Upper lobe of left lung (tissue), 6 donors: Measurements from ENCODE around the gene PLIN3. TPM values are rescaled to one million over a fixed set of nuclear protein-coding genes. Genes with fewer than 3 reads are reported as not detected.
"Not testable (repeated sequence)": the region's sequence is repeated elsewhere in the genome, so short reads cannot be mapped to it uniquely, and the experiment has no call there.

Experiments used
- ATAC-seq, 2 donors: fragments of 200-7000 bp; cut with Tn5 transposase; one replicate each; pipeline ENCODE4 v1.9.1; 2022; ENCODE audit warnings: mild to moderate bottlenecking in 2 of 2, moderate library complexity in 2 of 2; ENCODE audit not compliant: low FRiP score in 2 of 2
- DNase-seq, 2 donors: peaks; one replicate each; pipeline ENCODE4 v3.0.0-alpha.2; 2019 to 2020
- H3K27ac ChIP-seq, 4 donors: fragments of 200-600 bp; sonication (generic); one replicate each; pipeline ENCODE4 v1.5.1; 2016 to 2019
- H3K27me3 ChIP-seq, 4 donors: fragments of 200-600 bp; sonication (generic); one replicate each; pipeline ENCODE4 v1.5.1; 2017 to 2019
- H3K36me3 ChIP-seq, 4 donors: fragments of 200-600 bp; sonication (generic); one replicate each; pipeline ENCODE4 v1.5.1; 2016 to 2019
- H3K4me1 ChIP-seq, 4 donors: fragments of 200-600 bp; sonication (generic); one replicate each; pipeline ENCODE4 v1.5.1; 2018 to 2019
- H3K4me3 ChIP-seq, 4 donors: fragments of 200-600 bp; sonication (generic); one replicate each; pipeline ENCODE4 v1.5.1; 2017 to 2019; ENCODE audit warnings: mild to moderate bottlenecking in 2 of 4, moderate library complexity in 1 of 4
- H3K9me3 ChIP-seq, 4 donors: fragments of 200-600 bp; sonication (generic); one replicate each; pipeline ENCODE4 v1.5.1; 2018 to 2019
- EP300 ChIP-seq, 4 donors: sonication (generic); formaldehyde crosslinking; IDR thresholded peaks; one replicate each; pipeline ENCODE4 v1.5.1; 2017; ENCODE audit warnings: antibody characterized with exemption in 4 of 4, control low read depth in 2 of 4
- POLR2A ChIP-seq, 4 donors: fragments of 450-650 bp; IDR thresholded peaks; one replicate each; pipeline ENCODE4 v1.5.1; 2016 to 2017; ENCODE audit warnings: antibody characterized with exemption in 4 of 4, mild to moderate bottlenecking in 2 of 4
- POLR2AphosphoS5 ChIP-seq, 2 donors: sonication (generic); formaldehyde crosslinking; IDR thresholded peaks; one replicate each; pipeline ENCODE4 v1.5.1; 2017; ENCODE audit warnings: antibody characterized with exemption in 2 of 2
- WGBS, 2 donors: methylation state at CpG; one replicate each; pipeline ENCODE4 v1.1.5; 2017 to 2018; 5-methylcytosine and 5-hydroxymethylcytosine counted together
- total RNA-seq, 6 donors: library from RNA; depleted of rRNA in 4 of 6; stranded (reverse); fragments of >200 nt in 4 of 6; gene quantifications; one replicate each; pipeline versions ENCODE4 v1.1.0 to v1.2.1, GENCODE V29; 2016 to 2021
- TF ChIP-seq, protein P1 (sequence below), 6 experiments: fragments of 450-650 bp in 4 of 6; fragments of 200-600 bp in 2 of 6; sonication (generic) in 2 of 6; IDR thresholded peaks; one replicate each; pipeline ENCODE4 v1.5.1; 2016 to 2019; ENCODE audit warnings: antibody characterized with exemption in 6 of 6
- donor health status: DM: no; HTN: no; CAD: no; lungs with moderate emphysema.
- donor health status: DM: no; HTN: yes; CAD: no; lungs with severe emphysema.

The PLIN3 gene
- total RNA-seq, 6 donors from 2014 or later, result 29.3 to 55.1 (median 38.4) TPM

DNA sequence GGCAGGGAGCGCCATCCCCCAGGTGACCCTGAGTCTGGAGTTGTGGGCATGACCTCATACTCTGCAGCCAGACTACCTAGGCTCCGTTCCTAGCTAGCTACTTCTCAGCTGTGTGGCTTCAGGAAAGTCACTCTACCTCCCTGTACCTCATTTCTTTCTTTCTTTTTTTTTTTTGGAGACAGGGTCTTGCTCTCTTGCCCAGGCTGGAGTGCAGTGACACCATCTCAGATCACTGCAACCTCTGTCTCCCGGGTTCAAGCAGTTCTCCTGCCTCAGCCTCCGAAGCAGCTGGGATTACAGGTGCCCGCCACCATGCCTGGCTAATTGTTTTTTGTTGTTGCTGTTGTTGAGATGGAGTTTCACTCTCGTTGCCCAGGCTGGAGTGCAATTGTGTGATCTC is 15.0 kb downstream of the PLIN3 start:
- H3K27me3 ChIP-seq, result no peaks in the 10 kb centered on the region
- H3K27ac ChIP-seq, result no peak overlapping the region
- no peak overlapping the region for H3K4me3 ChIP-seq
- TF ChIP-seq POLR2AphosphoS5 (IDR thresholded peaks at IDR 0.05) (no peak), POLR2A (IDR thresholded peaks at IDR 0.05) (no peak), EP300 (IDR thresholded peaks at IDR 0.05) (no peak)
- TF ChIP-seq, protein P1, sequence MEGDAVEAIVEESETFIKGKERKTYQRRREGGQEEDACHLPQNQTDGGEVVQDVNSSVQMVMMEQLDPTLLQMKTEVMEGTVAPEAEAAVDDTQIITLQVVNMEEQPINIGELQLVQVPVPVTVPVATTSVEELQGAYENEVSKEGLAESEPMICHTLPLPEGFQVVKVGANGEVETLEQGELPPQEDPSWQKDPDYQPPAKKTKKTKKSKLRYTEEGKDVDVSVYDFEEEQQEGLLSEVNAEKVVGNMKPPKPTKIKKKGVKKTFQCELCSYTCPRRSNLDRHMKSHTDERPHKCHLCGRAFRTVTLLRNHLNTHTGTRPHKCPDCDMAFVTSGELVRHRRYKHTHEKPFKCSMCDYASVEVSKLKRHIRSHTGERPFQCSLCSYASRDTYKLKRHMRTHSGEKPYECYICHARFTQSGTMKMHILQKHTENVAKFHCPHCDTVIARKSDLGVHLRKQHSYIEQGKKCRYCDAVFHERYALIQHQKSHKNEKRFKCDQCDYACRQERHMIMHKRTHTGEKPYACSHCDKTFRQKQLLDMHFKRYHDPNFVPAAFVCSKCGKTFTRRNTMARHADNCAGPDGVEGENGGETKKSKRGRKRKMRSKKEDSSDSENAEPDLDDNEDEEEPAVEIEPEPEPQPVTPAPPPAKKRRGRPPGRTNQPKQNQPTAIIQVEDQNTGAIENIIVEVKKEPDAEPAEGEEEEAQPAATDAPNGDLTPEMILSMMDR (IDR thresholded peaks at IDR 0.05), result no peak
- no peaks in the 10 kb centered on the region for H3K4me1 ChIP-seq
- DNase-seq (no peak), ATAC-seq (no peak)
- peaks cover 0 to 87% (median 47%) of the 10 kb centered on the region in 4 donors for H3K36me3 ChIP-seq
- 92 to 96% methylated on average over 6 of the region's 6 CpGs for WGBS, 2 donors
- no peaks in the 10 kb centered on the region for H3K9me3 ChIP-seq

DNA sequence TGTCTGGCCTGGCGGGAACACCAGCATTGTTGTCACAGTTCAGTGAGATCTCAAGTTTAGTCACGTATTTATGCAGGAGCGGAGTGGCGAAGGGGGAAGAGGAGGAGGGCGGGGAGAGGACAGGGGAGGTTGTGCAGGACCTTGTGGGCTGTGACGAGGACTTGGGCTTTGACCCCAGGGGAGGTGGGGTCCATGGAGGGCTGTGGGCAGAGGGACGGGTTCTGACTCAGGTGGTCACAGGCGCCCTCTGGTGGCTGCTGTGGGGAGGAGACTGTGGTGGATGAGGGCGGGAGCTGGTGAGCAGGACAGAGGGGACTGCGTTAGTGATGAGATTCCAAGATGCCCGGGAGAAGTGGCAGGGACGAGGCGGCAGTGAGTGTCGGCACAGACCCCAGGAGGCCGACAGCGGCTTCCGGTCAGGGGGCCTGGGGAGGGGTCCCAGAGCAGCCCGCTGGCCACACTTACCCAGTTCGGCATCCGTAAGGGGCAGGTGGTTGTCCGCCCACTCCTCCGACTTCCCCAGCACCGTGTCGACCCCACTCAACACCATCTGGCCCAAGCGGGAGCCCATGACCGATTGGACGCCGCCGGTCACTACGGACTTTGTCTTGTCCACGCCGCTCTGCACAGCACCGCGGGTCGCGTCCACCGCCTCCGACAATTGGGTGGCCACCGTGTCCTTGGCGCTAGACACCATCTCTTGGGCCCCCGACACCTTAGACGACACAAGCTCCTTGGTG is 15.7 kb downstream of the PLIN3 start:
- no peaks in the 10 kb centered on the region for H3K27me3 ChIP-seq
- H3K27ac ChIP-seq, result no peak overlapping the region
- H3K4me3 ChIP-seq, result no peak overlapping the region
- peaks cover 0 to 87% (median 46%) of the 10 kb centered on the region in 4 donors for H3K36me3 ChIP-seq
- H3K9me3 ChIP-seq, result no peaks in the 10 kb centered on the region
- WGBS, 2 donors, result 80% methylated on average over 42 of the region's 42 CpGs
- peak; percentile 64 to 88 for ATAC-seq
- no peaks in the 10 kb centered on the region for H3K4me1 ChIP-seq
- peak; percentile 70 to 82 for DNase-seq
- TF ChIP-seq POLR2AphosphoS5 (IDR thresholded peaks at IDR 0.05), result no peak
- TF ChIP-seq, protein P1 (IDR thresholded peaks at IDR 0.05), result peak; percentile 78 to 91 (median 87)
- no peak for TF ChIP-seq POLR2A (IDR thresholded peaks at IDR 0.05)
- no peak for TF ChIP-seq EP300 (IDR thresholded peaks at IDR 0.05)

DNA sequence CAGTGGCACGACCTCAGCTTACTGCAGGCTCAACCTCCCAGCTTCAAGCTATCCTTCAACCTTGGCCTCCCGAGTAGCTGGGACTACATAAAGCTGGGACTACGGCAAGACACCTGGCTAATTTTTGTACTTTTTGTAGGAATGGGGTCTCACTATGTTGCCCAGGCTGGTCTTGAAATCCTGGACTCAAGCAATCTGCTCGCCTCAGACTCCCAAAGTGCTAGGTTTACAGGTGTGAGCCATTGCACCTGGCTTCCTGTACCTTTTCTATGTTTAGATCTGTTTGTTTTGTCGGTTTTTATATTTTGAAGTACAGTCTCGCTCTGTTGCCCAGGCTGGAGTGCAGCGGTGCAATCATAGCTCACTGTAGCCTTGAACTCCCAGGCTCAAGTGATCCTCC is 18.4 kb downstream of the PLIN3 start:
- no peaks in the 10 kb centered on the region for H3K9me3 ChIP-seq
- no peaks in the 10 kb centered on the region for H3K4me1 ChIP-seq
- H3K36me3 ChIP-seq, result peaks cover 3 to 83% (median 39%) of the 10 kb centered on the region in 4 donors
- no peak overlapping the region for H3K27ac ChIP-seq
- no peaks in the 10 kb centered on the region for H3K27me3 ChIP-seq
- ATAC-seq (no peak), DNase-seq (no peak)
- H3K4me3 ChIP-seq, result no peak overlapping the region
- 93 to 98% methylated on average over 7 of the region's 7 CpGs for WGBS, 2 donors
- TF ChIP-seq, protein P1 (IDR thresholded peaks at IDR 0.05), result no peak
- TF ChIP-seq POLR2A (IDR thresholded peaks at IDR 0.05) (no peak), EP300 (IDR thresholded peaks at IDR 0.05) (no peak), POLR2AphosphoS5 (IDR thresholded peaks at IDR 0.05) (no peak)

DNA sequence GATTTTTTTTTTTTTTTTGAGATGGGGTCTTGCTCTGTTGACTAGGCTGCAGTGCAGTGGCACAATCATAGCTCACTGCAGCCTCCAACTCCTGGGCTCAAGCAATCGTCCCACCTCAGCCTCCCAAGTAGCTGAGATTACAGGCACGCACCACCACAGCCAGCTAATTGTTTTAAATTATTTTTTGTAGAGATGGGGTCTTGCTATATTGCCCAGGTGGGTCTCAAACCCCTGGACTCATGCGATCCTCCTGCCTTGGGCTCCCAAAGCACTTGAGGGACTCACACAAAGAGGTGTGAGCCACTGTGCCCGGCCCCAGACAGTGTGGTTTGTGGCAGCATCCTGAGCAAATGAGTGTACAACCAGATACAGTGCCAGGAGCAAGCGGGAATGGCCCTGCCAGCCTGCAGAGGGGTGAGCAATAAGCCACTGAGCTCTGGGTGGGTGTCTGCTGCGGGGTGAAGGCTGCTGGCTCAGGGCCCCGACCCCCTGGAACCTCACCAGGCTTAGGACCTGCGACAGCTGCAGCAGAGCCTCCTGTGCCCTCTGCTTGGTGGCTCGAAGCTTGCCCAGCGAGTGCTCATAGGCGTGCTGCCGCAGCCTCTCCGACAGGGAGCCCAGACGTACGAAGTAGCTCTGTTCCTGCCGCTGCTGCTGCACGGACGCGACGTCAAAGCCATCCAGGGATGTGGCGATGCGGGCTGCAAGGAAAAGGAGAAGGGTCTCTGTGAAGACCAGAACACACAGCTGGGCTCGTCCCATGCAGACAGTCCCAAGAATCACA is 20.1 kb downstream of the PLIN3 start:
- DNase-seq, result peak in 1 of 2 donors; percentile 74
- no peaks in the 10 kb centered on the region for H3K4me1 ChIP-seq
- no peaks in the 10 kb centered on the region for H3K9me3 ChIP-seq
- no peaks in the 10 kb centered on the region for H3K27me3 ChIP-seq
- no peak overlapping the region for H3K27ac ChIP-seq
- TF ChIP-seq, protein P1 (IDR thresholded peaks at IDR 0.05), result no peak
- no peak for TF ChIP-seq POLR2A (IDR thresholded peaks at IDR 0.05)
- TF ChIP-seq EP300 (IDR thresholded peaks at IDR 0.05), result no peak
- no peak for TF ChIP-seq POLR2AphosphoS5 (IDR thresholded peaks at IDR 0.05)
- peaks cover 3 to 88% (median 39%) of the 10 kb centered on the region in 4 donors for H3K36me3 ChIP-seq
- no peak for ATAC-seq
- 98% methylated on average over 13 to 23 of the region's 23 CpGs for WGBS, 2 donors
- H3K4me3 ChIP-seq, result no peak overlapping the region

DNA sequence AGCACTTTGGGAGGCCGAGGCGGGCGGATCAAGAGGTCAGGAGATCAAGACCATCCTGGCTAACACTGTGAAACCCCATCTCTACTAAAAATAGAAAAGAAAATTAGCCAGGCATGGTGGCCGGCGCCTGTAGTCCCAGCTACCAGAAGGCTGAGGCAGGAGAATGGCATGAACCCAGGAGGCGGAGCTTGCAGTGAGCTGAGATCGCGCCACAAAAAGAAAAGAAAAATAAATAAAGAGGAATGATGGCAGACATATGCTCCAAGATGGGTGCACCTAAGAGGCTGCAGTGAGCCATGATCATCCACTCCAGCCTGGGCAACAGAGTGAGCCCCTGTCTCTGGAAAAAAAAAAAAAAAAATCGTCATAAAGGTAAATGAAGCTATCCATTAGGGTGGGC is 21.5 kb downstream of the PLIN3 start:
- H3K9me3 ChIP-seq, ATAC-seq, H3K4me3 ChIP-seq, H3K27ac ChIP-seq, H3K4me1 ChIP-seq, DNase-seq, H3K27me3 ChIP-seq: not testable (repeated sequence)
- H3K36me3 ChIP-seq, result peaks cover 3 to 82% (median 41%) of the 10 kb centered on the region in 4 donors
- WGBS, 2 donors, result 85 to 93% methylated on average over 8 to 9 of the region's 9 CpGs
